ENCODE measurements around the gene BCL2L14. TPM values are rescaled to one million over a fixed set of nuclear protein-coding genes. Genes with fewer than 3 reads are reported as not detected.

Gene BCL2L14, protein sequence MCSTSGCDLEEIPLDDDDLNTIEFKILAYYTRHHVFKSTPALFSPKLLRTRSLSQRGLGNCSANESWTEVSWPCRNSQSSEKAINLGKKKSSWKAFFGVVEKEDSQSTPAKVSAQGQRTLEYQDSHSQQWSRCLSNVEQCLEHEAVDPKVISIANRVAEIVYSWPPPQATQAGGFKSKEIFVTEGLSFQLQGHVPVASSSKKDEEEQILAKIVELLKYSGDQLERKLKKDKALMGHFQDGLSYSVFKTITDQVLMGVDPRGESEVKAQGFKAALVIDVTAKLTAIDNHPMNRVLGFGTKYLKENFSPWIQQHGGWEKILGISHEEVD
- 0.86 and 1.2 TPM in 2 replicates for total RNA-seq
- long read RNA-seq, partial matches to known transcripts = 2 of 13 reads
- long read RNA-seq, other reads (novel, unspliced or antisense) = 11 of 13 reads

- no peaks in the 10 kb centered on the region for H3K9me3 Mint-ChIP-seq
- TF ChIP-seq CTCF (conservative IDR thresholded peaks at IDR 0.05) = no peak
Observed at GRCh38 chr12:12070674-12071656, at the start of gene BCL2L14. Gene BCL2L14, plus strand, starts transcription at chr12:12070939. Its CDS starts 8,367 bp downstream, at chr12:12079306.

DNA sequence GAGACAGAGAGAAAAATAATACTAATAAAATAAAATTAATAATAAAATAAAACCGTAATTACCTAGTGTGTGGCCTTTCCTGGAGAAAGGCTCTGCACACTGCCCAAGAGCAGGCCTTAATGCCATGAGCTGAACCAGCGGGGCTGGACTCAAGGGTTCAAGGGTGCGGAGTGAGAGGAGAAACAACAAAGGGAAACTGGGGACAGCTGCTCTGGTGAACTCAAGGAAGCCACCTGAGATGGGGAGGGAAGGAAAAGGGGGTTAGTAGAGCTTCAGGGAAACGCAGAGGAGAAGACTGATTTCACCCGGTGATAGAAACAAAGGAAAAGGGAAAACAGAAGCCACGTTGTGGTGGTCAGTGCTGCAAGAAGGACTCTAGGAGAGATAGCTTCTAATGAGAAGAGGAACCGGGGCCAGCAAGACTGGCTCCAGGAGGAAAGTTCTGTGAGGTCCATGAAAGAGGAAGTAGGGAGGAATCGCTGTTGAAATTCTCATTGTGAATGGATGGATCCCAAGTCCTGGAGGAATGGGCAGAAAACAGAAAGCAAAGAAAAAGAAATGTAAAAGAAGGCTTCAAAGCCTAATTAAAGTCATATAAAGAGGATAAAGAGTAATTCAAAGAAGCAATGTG, 48.3 kb upstream of the BCL2L14 start:
- Mint-ChIP-seq H3K4me3 (no peak overlapping the region), H3K9me3 (peaks cover 6% of the 10 kb centered on the region), H3K27ac (ENCODE audit: unreplicated experiment) (no peak overlapping the region), H3K4me1 (no peaks in the 10 kb centered on the region), H3K36me3 (ENCODE audit: low read depth) (no peaks in the 10 kb centered on the region), H3K27me3 (ENCODE audit: low read depth) (no peaks in the 10 kb centered on the region)
- DNase-seq (ENCODE audit: low read depth, low spot score) = no peak
- no peak for TF ChIP-seq CTCF (conservative IDR thresholded peaks at IDR 0.05)

More at GRCh38 chr12:12070674-12071656, at the start of gene BCL2L14:
- H3K4me3 Mint-ChIP-seq = no peak within 1 kb of the TSS
- no peak for DNase-seq (ENCODE audit: low read depth, low spot score)
- H3K27ac Mint-ChIP-seq (ENCODE audit: unreplicated experiment) = no peak within 1 kb of the TSS
- H3K36me3 Mint-ChIP-seq (ENCODE audit: low read depth) = no peaks in the 10 kb centered on the region
- peaks cover 3% of the 10 kb centered on the region for H3K4me1 Mint-ChIP-seq
- no peaks in the 10 kb centered on the region for H3K27me3 Mint-ChIP-seq (ENCODE audit: low read depth)

GRCh38 chr12:12023456-12023855, 47.3 kb upstream of the BCL2L14 start:
- H3K9me3 Mint-ChIP-seq = peaks cover 6% of the 10 kb centered on the region
- no peaks in the 10 kb centered on the region for H3K4me1 Mint-ChIP-seq
- DNase-seq (ENCODE audit: low read depth, low spot score) = no peak
- no peak for TF ChIP-seq CTCF (conservative IDR thresholded peaks at IDR 0.05)
- H3K4me3 Mint-ChIP-seq = no peak overlapping the region
- H3K27me3 Mint-ChIP-seq (ENCODE audit: low read depth) = no peaks in the 10 kb centered on the region
- H3K27ac Mint-ChIP-seq (ENCODE audit: unreplicated experiment) = no peak overlapping the region
- H3K36me3 Mint-ChIP-seq (ENCODE audit: low read depth) = no peaks in the 10 kb centered on the region

GRCh38 chr12:12024911-12025682, 45.6 kb upstream of the BCL2L14 start:
- TF ChIP-seq CTCF (conservative IDR thresholded peaks at IDR 0.05) = no peak
- no peak overlapping the region for H3K4me3 Mint-ChIP-seq
- no peak for DNase-seq (ENCODE audit: low read depth, low spot score)
- no peaks in the 10 kb centered on the region for H3K27me3 Mint-ChIP-seq (ENCODE audit: low read depth)
- H3K4me1 Mint-ChIP-seq = no peaks in the 10 kb centered on the region
- H3K9me3 Mint-ChIP-seq = peaks cover 6% of the 10 kb centered on the region
- no peaks in the 10 kb centered on the region for H3K36me3 Mint-ChIP-seq (ENCODE audit: low read depth)
- no peak overlapping the region for H3K27ac Mint-ChIP-seq (ENCODE audit: unreplicated experiment)
